Lung (tissue), 12 donors: Measurements from ENCODE around the gene HAUS6. TPM values are rescaled to one million over a fixed set of nuclear protein-coding genes. Genes with fewer than 3 reads are reported as not detected.

ENCODE experiments used
- ATAC-seq: fragments of 200-7000 bp; cut with Tn5 transposase; one replicate; pipeline ENCODE4 v1.9.1; 2020; ENCODE audit warnings: moderate number of reproducible peaks; ENCODE audit not compliant: insufficient read depth, low FRiP score
- DNase-seq, 3 donors: peaks; one replicate each; pipeline ENCODE4 v3.0.0-alpha.2; 2013 to 2017
- H3K27ac ChIP-seq, 2 donors: one replicate each; pipeline ENCODE4 v1.5.1; 2013; ENCODE audit warnings: mild to moderate bottlenecking in 2 of 2, moderate library complexity in 2 of 2, control low read depth in 1 of 2, inconsistent platforms in 1 of 2, low read depth in 1 of 2, low read length in 1 of 2
- H3K27me3 ChIP-seq, 3 donors: one replicate each; pipeline ENCODE4 v1.5.1; 2013; ENCODE audit warnings: low read length in 2 of 3; ENCODE audit not compliant: control insufficient read depth in 3 of 3, insufficient read depth in 3 of 3
- H3K36me3 ChIP-seq, 4 donors: one replicate each; pipeline ENCODE4 v1.5.1; 2013; ENCODE audit warnings: low read length in 4 of 4, mild to moderate bottlenecking in 1 of 4, moderate library complexity in 1 of 4; ENCODE audit not compliant: control insufficient read depth in 4 of 4, insufficient read depth in 4 of 4
- H3K4me1 ChIP-seq, 5 donors: one replicate each; pipeline ENCODE4 v1.5.1; 2013; ENCODE audit warnings: low read length in 5 of 5, mild to moderate bottlenecking in 2 of 5, moderate library complexity in 1 of 5; ENCODE audit not compliant: control insufficient read depth in 5 of 5, insufficient read depth in 5 of 5
- H3K4me3 ChIP-seq: one replicate; pipeline ENCODE4 v1.5.1; 2013; ENCODE audit warnings: mild to moderate bottlenecking, control low read depth, moderate library complexity
- H3K9ac ChIP-seq, 2 donors: one replicate each; pipeline ENCODE4 v1.5.1; 2013; ENCODE audit warnings: low read length in 2 of 2, control low read depth in 1 of 2; ENCODE audit not compliant: insufficient read depth in 1 of 2
- H3K9me3 ChIP-seq, 4 donors: one replicate each; pipeline ENCODE4 v1.5.1; 2013; ENCODE audit warnings: low read length in 3 of 4, mild to moderate bottlenecking in 1 of 4, moderate library complexity in 1 of 4; ENCODE audit not compliant: control insufficient read depth in 4 of 4, insufficient read depth in 3 of 4
- WGBS, 2 donors: extraction: QIAGEN DNeasy Blood & Tissue Kit; methylation state at CpG; one replicate each; pipeline ENCODE4 v1.1.7; 2013; 5-methylcytosine and 5-hydroxymethylcytosine counted together
- polyA plus RNA-seq, 2 donors: library from polyadenylated mRNA; stranded (reverse); fragments of 200-250 nt; gene quantifications; one replicate each; pipeline ENCODE4 v1.2.1, GENCODE V29; 2013
- total RNA-seq, 2 donors: library from RNA; depleted of rRNA in 1 of 2; stranded (reverse); fragments of >200 nt in 1 of 2; gene quantifications; one replicate each; pipeline ENCODE4 v1.2.1, GENCODE V29; 2014 to 2021
- TF ChIP-seq, protein P1 (sequence below): IDR thresholded peaks from 2 replicates; pipeline ENCODE4 v1.5.1; 2012; ENCODE audit warnings: mild to moderate bottlenecking; ENCODE audit errors: control extremely low read depth, extremely low read depth
- donor health status: control.
- donor health status: control.
- donor health status: Bipolar disorder and iron deficiency.
- donor health status: healthy.
- donor health status: DM: yes; HTN: yes; CAD: no.

The HAUS6 gene
- total and polyA plus RNA-seq, 4 donors: 3.6 to 13.1 (median 5.7) TPM

DNA sequence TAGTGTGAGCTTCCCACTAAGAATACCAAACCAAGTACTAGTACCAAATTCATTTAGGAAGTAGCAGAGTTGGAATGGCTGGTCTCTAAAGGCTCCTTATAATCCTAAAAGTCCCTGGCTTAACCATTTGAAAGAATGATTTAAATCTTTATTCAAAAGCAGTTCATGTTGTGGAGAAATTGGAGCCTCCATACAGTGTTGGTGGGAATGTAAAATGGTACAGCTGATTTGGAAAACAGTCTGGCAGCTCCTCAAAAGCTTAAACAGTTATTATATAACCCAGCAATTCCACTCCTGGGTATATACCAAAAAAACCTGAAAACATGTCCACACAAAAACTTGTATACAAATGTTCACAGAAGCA is 21.7 kb upstream of the HAUS6 start:
- H3K4me1 ChIP-seq: peaks cover 4 to 9% (median 6%) of the 10 kb centered on the region in 5 donors
- TF ChIP-seq, protein P1, sequence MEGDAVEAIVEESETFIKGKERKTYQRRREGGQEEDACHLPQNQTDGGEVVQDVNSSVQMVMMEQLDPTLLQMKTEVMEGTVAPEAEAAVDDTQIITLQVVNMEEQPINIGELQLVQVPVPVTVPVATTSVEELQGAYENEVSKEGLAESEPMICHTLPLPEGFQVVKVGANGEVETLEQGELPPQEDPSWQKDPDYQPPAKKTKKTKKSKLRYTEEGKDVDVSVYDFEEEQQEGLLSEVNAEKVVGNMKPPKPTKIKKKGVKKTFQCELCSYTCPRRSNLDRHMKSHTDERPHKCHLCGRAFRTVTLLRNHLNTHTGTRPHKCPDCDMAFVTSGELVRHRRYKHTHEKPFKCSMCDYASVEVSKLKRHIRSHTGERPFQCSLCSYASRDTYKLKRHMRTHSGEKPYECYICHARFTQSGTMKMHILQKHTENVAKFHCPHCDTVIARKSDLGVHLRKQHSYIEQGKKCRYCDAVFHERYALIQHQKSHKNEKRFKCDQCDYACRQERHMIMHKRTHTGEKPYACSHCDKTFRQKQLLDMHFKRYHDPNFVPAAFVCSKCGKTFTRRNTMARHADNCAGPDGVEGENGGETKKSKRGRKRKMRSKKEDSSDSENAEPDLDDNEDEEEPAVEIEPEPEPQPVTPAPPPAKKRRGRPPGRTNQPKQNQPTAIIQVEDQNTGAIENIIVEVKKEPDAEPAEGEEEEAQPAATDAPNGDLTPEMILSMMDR: no peak
- DNase-seq (no peak), ATAC-seq (no peak)
- peak overlapping the region in 1 of 2 donors; percentile 55 for H3K27ac ChIP-seq
- no peaks in the 10 kb centered on the region for H3K27me3 ChIP-seq
- H3K36me3 ChIP-seq: peaks cover 17 to 33% (median 26%) of the 10 kb centered on the region in 4 donors
- H3K9me3 ChIP-seq: no peaks in the 10 kb centered on the region
- H3K9ac ChIP-seq: no peak overlapping the region
- H3K4me3 ChIP-seq: no peak overlapping the region

- Histone ChIP-seq H3K4me1 (peaks cover 4 to 12% (median 5%) of the 10 kb centered on the region in 5 donors), H3K9ac (no peak overlapping the region), H3K4me3 (no peak overlapping the region), H3K9me3 (no peaks in the 10 kb centered on the region), H3K27me3 (no peaks in the 10 kb centered on the region), H3K36me3 (peaks cover 27 to 48% (median 35%) of the 10 kb centered on the region in 4 donors), H3K27ac (no peak overlapping the region)
- no peak for ATAC-seq
- 91 to 97% methylated on average over 3 of the region's 3 CpGs for WGBS, 2 donors
- TF ChIP-seq, protein P1: no peak
- DNase-seq: no peak
Measured at GRCh38 chr9:19122490-19123042, 19.9 kb upstream of the HAUS6 start.

DNA sequence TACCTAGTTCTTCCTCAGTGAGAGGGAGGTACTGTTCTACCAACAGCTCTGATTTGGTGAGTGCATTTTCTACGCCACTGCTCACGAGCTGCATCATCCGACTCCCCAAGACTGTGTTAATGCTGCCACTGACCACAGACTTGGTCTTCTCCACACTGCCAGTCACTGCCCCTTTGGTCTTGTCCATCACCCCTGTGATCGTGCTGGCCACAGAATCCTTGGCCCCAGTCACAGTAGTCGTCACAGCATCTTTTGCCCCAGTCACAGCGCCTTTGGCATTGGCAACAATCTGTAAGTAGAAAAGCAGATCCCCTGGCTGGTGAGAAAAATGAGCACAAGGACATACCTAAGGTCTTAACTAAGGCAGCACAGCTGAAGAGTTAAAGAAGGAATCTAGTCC is 18.2 kb upstream of the HAUS6 start:
- TF ChIP-seq, protein P1: no peak
- peaks cover 0 to 12% (median 4%) of the 10 kb centered on the region in 5 donors for H3K4me1 ChIP-seq
- no peak for DNase-seq
- 96 to 100% methylated on average over 6 of the region's 6 CpGs for WGBS, 2 donors
- H3K36me3 ChIP-seq: peaks cover 39 to 57% (median 40%) of the 10 kb centered on the region in 4 donors
- H3K27ac ChIP-seq: no peak overlapping the region
- no peaks in the 10 kb centered on the region for H3K27me3 ChIP-seq
- no peaks in the 10 kb centered on the region for H3K9me3 ChIP-seq
- no peak overlapping the region for H3K4me3 ChIP-seq
- ATAC-seq: no peak
- H3K9ac ChIP-seq: no peak overlapping the region
